GM10847 (cell line): ENCODE data around the gene SIGLEC9.

Experiments
- POLR2A ChIP-seq: IDR thresholded peaks from 2 replicates; pipeline ENCODE4 v1.6.1; 2011; ENCODE audit not compliant: insufficient read length; ENCODE audit errors: extremely low read depth

SIGLEC9 gene

GRCh38 chr19:51124729-51125128 is at the start of gene SIGLEC9:
Gene SIGLEC9 (plus strand): TSS chr19:51124906. CDS start chr19:51124975, 69 bp downstream.
- no peak for TF ChIP-seq POLR2A

GRCh38 chr19:51075998-51076397 is 48.7 kb upstream of the SIGLEC9 start:
- TF ChIP-seq POLR2A = no peak

- no peak for TF ChIP-seq POLR2A
These were observed 48.0 kb upstream of the SIGLEC9 start for GRCh38 chr19:51076631-51077213.

- no peak for TF ChIP-seq POLR2A
These were observed 46.6 kb upstream of the SIGLEC9 start for GRCh38 chr19:51078104-51078503.

- TF ChIP-seq POLR2A = no peak
These were observed 46.0 kb upstream of the SIGLEC9 start for GRCh38 chr19:51078731-51079130.

- TF ChIP-seq POLR2A = no peak
These were observed 45.1 kb upstream of the SIGLEC9 start for GRCh38 chr19:51079481-51080110.

GRCh38 chr19:51081476-51081875 is 43.2 kb upstream of the SIGLEC9 start:
- TF ChIP-seq POLR2A = no peak

- TF ChIP-seq POLR2A = no peak
These were observed 42.1 kb upstream of the SIGLEC9 start, which contains the start of gene KLK14 for GRCh38 chr19:51082611-51083010. Gene KLK14 (minus strand): TSS chr19:51082887. CDS start chr19:51082614, 273 bp downstream.

GRCh38 chr19:51083181-51083580 is 41.5 kb upstream of the SIGLEC9 start:
- TF ChIP-seq POLR2A = no peak

- TF ChIP-seq POLR2A = no peak
These were observed 40.9 kb upstream of the SIGLEC9 start for GRCh38 chr19:51083783-51084182.

GRCh38 chr19:51084505-51084904 is 40.2 kb upstream of the SIGLEC9 start:
- no peak for TF ChIP-seq POLR2A

- no peak for TF ChIP-seq POLR2A
These were observed 38.4 kb upstream of the SIGLEC9 start for GRCh38 chr19:51086153-51086850.

- no peak for TF ChIP-seq POLR2A
These were observed 34.9 kb upstream of the SIGLEC9 start for GRCh38 chr19:51089786-51090185.

- no peak for TF ChIP-seq POLR2A
These were observed 34.2 kb upstream of the SIGLEC9 start for GRCh38 chr19:51090471-51090870.

- no peak for TF ChIP-seq POLR2A
These were observed 33.6 kb upstream of the SIGLEC9 start for GRCh38 chr19:51091126-51091525.
